Stimulated activated CD8-positive, alpha-beta memory T cell treated with anti-CD3 and anti-CD28 coated beads, Interleukin-2, amount 100 ng/mL, for 1 hour (primary cell): ENCODE results near the gene PSME1.
A peak's percentile ranks its signal among the peaks of the same experiment; 100 is the strongest.

Experiments used
- DNase-seq, 2 donors: peaks; one replicate each; pipeline ENCODE4 v3.0.0-alpha.2; 2020; ENCODE audit warnings: low read depth in 2 of 2

Gene PSME1

GRCh38 chr14:24146978-24147760 is 11.2 kb downstream of the PSME1 start, which contains the start of gene RNF31:
TSS of gene RNF31 (plus strand) at chr14:24147498. CDS start at chr14:24147699, 201 bp downstream.
- peak; percentile 85 to 96 for DNase-seq

GRCh38 chr14:24147761-24148428 is 11.9 kb downstream of the PSME1 start:
- no peak for DNase-seq

- no peak for DNase-seq
Observed at GRCh38 chr14:24149302-24149969, 13.4 kb downstream of the PSME1 start.

GRCh38 chr14:24150061-24150460 is 14.1 kb downstream of the PSME1 start:
- DNase-seq = no peak

GRCh38 chr14:24150567-24150966 is 14.6 kb downstream of the PSME1 start:
- DNase-seq = no peak

GRCh38 chr14:24150993-24151392 is 15.0 kb downstream of the PSME1 start:
- no peak for DNase-seq

- DNase-seq = no peak
Observed at GRCh38 chr14:24151404-24152080, 15.5 kb downstream of the PSME1 start.

GRCh38 chr14:24155100-24155499 is 19.1 kb downstream of the PSME1 start:
- no peak for DNase-seq

- no peak for DNase-seq
Observed at GRCh38 chr14:24156840-24157239, 20.8 kb downstream of the PSME1 start.

- DNase-seq = no peak
Observed at GRCh38 chr14:24157331-24157730, 21.3 kb downstream of the PSME1 start.

- no peak for DNase-seq
Observed at GRCh38 chr14:24159777-24160498, 23.9 kb downstream of the PSME1 start.

- no peak for DNase-seq
Observed at GRCh38 chr14:24160499-24160849, 24.5 kb downstream of the PSME1 start.

GRCh38 chr14:24160850-24161804 is 25.1 kb downstream of the PSME1 start, which contains the start of gene IRF9:
TSS of gene IRF9 (plus strand) at chr14:24161265. CDS start at chr14:24162145, 880 bp downstream.
- peak; percentile 96 to 97 for DNase-seq

GRCh38 chr14:24162093-24162492 is 26.1 kb downstream of the PSME1 start:
- no peak for DNase-seq

GRCh38 chr14:24164518-24164991 is 28.6 kb downstream of the PSME1 start:
- DNase-seq = no peak

- DNase-seq = no peak
Observed at GRCh38 chr14:24165785-24166184, 29.8 kb downstream of the PSME1 start.

GRCh38 chr14:24167469-24168114 is 31.6 kb downstream of the PSME1 start:
- no peak for DNase-seq

- DNase-seq = peak; percentile 43 to 58
Observed at GRCh38 chr14:24171422-24172260, 35.6 kb downstream of the PSME1 start, which contains the start of gene REC8. TSS of gene REC8 (plus strand) at chr14:24172080. CDS start at chr14:24172553, 473 bp downstream.
